ENCODE data around the gene FUT6.

FUT6 gene

GRCh38 chr19:5814123-5814851 lies 25.2 kb downstream of the FUT6 start:
- 0 out of 3 replicates have a peak, but pooled peaks have one; percentile 15 for ATAC-seq
- TF ChIP-seq SNAI2 (CRISPR knock-in tag; IDR thresholded peaks at IDR 0.05) = no peak
- no peak for TF ChIP-seq CSDC2 (CRISPR knock-in tag; IDR thresholded peaks at IDR 0.05)
- no peak for TF ChIP-seq ESRRG (CRISPR knock-in tag; IDR thresholded peaks at IDR 0.05)
- peak; percentile 98 for TF ChIP-seq ZFP3 (CRISPR knock-in tag; IDR thresholded peaks at IDR 0.05)
- TF ChIP-seq ZNF565 (CRISPR knock-in tag; conservative IDR thresholded peaks at IDR 0.05; ENCODE audit: low read depth) = no peak

DNA sequence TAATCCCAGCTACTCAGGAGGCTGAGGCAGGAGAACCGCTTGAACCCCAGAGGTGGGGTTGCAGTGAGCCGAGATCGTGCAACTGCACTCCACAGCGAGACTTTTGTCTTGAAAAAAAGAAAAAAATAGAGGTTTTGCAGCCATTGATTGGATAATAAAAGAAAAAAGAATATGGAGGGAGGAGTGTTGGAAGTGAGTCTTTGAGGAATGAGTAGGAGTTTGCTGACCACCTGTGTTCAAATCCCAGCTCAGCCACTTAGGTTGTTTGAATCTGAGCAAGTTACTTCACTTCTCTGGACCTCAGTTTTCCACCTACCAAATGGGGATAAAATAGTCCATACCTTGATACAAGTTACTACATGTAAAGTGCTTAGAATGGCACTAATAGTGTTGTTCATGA lies 28.4 kb downstream of the FUT6 start:
- no peak for TF ChIP-seq CSDC2 (CRISPR knock-in tag; IDR thresholded peaks at IDR 0.05)
- no peak for TF ChIP-seq PPARA (CRISPR knock-in tag; IDR thresholded peaks at IDR 0.05; ENCODE audit: borderline replicate concordance)
- TF ChIP-seq OSR1 (CRISPR knock-in tag; IDR thresholded peaks at IDR 0.05) = no peak
- TF ChIP-seq ZFP3 (CRISPR knock-in tag; IDR thresholded peaks at IDR 0.05) = peak; percentile 75
- no peak for ATAC-seq

GRCh38 chr19:5809469-5809868 lies 30.0 kb downstream of the FUT6 start:
- ATAC-seq = no peak
- TF ChIP-seq ZNF70 (CRISPR knock-in tag; IDR thresholded peaks at IDR 0.05) = no peak
- TF ChIP-seq CSDC2 (CRISPR knock-in tag; IDR thresholded peaks at IDR 0.05) = no peak
- TF ChIP-seq TCF4 (CRISPR knock-in tag; IDR thresholded peaks at IDR 0.05; ENCODE audit: borderline replicate concordance) = no peak
- TF ChIP-seq, protein P1, sequence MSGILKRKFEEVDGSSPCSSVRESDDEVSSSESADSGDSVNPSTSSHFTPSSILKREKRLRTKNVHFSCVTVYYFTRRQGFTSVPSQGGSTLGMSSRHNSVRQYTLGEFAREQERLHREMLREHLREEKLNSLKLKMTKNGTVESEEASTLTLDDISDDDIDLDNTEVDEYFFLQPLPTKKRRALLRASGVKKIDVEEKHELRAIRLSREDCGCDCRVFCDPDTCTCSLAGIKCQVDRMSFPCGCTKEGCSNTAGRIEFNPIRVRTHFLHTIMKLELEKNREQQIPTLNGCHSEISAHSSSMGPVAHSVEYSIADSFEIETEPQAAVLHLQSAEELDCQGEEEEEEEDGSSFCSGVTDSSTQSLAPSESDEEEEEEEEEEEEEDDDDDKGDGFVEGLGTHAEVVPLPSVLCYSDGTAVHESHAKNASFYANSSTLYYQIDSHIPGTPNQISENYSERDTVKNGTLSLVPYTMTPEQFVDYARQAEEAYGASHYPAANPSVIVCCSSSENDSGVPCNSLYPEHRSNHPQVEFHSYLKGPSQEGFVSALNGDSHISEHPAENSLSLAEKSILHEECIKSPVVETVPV (CRISPR knock-in tag; IDR thresholded peaks at IDR 0.05) = no peak
- no peak for TF ChIP-seq ZFP30 (CRISPR knock-in tag; IDR thresholded peaks at IDR 0.05)
- TF ChIP-seq, protein P2, sequence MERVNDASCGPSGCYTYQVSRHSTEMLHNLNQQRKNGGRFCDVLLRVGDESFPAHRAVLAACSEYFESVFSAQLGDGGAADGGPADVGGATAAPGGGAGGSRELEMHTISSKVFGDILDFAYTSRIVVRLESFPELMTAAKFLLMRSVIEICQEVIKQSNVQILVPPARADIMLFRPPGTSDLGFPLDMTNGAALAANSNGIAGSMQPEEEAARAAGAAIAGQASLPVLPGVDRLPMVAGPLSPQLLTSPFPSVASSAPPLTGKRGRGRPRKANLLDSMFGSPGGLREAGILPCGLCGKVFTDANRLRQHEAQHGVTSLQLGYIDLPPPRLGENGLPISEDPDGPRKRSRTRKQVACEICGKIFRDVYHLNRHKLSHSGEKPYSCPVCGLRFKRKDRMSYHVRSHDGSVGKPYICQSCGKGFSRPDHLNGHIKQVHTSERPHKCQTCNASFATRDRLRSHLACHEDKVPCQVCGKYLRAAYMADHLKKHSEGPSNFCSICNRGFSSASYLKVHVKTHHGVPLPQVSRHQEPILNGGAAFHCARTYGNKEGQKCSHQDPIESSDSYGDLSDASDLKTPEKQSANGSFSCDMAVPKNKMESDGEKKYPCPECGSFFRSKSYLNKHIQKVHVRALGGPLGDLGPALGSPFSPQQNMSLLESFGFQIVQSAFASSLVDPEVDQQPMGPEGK (CRISPR knock-in tag; IDR thresholded peaks at IDR 0.05; ENCODE audit: borderline replicate concordance) = no peak
- TF ChIP-seq ISL1 (CRISPR knock-in tag; IDR thresholded peaks at IDR 0.05) = no peak
- no peak for TF ChIP-seq ZNF565 (CRISPR knock-in tag; conservative IDR thresholded peaks at IDR 0.05; ENCODE audit: low read depth)
- no peak for TF ChIP-seq ESRRG (CRISPR knock-in tag; IDR thresholded peaks at IDR 0.05)
- TF ChIP-seq GLIS3 (CRISPR knock-in tag; IDR thresholded peaks at IDR 0.05) = no peak

DNA sequence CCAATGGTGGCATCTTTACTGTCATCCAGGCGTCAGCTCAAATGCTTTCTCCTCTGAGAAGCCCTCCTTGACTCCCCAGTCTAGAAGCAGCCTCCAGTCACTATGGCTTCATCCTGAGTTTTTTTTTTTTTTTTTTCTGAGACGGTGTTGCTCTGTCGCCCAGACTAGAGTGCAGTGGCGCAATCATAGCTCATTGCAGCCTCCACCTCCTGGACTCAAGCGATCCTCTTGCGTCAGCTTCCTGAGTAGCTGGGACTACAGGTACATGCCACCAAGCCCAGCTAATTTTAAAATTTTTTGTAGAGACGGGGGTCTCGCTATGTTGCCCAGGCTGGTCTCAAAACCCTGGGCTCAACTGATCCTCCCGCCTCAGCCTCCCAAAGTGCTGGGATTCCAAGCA lies 30.4 kb downstream of the FUT6 start:
- no peak for TF ChIP-seq GLIS3 (CRISPR knock-in tag; IDR thresholded peaks at IDR 0.05)
- TF ChIP-seq, protein P3, sequence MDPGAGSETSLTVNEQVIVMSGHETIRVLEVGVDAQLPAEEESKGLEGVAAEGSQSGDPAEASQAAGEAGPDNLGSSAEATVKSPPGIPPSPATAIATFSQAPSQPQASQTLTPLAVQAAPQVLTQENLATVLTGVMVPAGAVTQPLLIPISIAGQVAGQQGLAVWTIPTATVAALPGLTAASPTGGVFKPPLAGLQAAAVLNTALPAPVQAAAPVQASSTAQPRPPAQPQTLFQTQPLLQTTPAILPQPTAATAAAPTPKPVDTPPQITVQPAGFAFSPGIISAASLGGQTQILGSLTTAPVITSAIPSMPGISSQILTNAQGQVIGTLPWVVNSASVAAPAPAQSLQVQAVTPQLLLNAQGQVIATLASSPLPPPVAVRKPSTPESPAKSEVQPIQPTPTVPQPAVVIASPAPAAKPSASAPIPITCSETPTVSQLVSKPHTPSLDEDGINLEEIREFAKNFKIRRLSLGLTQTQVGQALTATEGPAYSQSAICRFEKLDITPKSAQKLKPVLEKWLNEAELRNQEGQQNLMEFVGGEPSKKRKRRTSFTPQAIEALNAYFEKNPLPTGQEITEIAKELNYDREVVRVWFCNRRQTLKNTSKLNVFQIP (CRISPR knock-in tag; IDR thresholded peaks at IDR 0.05; ENCODE audit: borderline replicate concordance, low read depth) = no peak
- no peak for TF ChIP-seq PPARA (CRISPR knock-in tag; IDR thresholded peaks at IDR 0.05; ENCODE audit: borderline replicate concordance)
- TF ChIP-seq, protein P4, sequence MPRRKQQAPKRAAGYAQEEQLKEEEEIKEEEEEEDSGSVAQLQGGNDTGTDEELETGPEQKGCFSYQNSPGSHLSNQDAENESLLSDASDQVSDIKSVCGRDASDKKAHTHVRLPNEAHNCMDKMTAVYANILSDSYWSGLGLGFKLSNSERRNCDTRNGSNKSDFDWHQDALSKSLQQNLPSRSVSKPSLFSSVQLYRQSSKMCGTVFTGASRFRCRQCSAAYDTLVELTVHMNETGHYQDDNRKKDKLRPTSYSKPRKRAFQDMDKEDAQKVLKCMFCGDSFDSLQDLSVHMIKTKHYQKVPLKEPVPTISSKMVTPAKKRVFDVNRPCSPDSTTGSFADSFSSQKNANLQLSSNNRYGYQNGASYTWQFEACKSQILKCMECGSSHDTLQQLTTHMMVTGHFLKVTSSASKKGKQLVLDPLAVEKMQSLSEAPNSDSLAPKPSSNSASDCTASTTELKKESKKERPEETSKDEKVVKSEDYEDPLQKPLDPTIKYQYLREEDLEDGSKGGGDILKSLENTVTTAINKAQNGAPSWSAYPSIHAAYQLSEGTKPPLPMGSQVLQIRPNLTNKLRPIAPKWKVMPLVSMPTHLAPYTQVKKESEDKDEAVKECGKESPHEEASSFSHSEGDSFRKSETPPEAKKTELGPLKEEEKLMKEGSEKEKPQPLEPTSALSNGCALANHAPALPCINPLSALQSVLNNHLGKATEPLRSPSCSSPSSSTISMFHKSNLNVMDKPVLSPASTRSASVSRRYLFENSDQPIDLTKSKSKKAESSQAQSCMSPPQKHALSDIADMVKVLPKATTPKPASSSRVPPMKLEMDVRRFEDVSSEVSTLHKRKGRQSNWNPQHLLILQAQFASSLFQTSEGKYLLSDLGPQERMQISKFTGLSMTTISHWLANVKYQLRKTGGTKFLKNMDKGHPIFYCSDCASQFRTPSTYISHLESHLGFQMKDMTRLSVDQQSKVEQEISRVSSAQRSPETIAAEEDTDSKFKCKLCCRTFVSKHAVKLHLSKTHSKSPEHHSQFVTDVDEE (CRISPR knock-in tag; IDR thresholded peaks at IDR 0.05) = no peak
- no peak for TF ChIP-seq ZFP3 (CRISPR knock-in tag; IDR thresholded peaks at IDR 0.05)
- no peak for TF ChIP-seq ESRRG (CRISPR knock-in tag; IDR thresholded peaks at IDR 0.05)
- TF ChIP-seq, protein P2 (CRISPR knock-in tag; IDR thresholded peaks at IDR 0.05; ENCODE audit: borderline replicate concordance) = no peak
- no peak for TF ChIP-seq ZNF565 (CRISPR knock-in tag; conservative IDR thresholded peaks at IDR 0.05; ENCODE audit: low read depth)
- no peak for TF ChIP-seq ZNF8 (CRISPR knock-in tag; IDR thresholded peaks at IDR 0.05)
- no peak for TF ChIP-seq ARNTL (CRISPR knock-in tag; IDR thresholded peaks at IDR 0.05; ENCODE audit: borderline replicate concordance, low read depth)
- no peak for TF ChIP-seq SNAI2 (CRISPR knock-in tag; IDR thresholded peaks at IDR 0.05)
- no peak for TF ChIP-seq CSDC2 (CRISPR knock-in tag; IDR thresholded peaks at IDR 0.05)
- no peak for TF ChIP-seq OSR1 (CRISPR knock-in tag; IDR thresholded peaks at IDR 0.05)
- TF ChIP-seq TCF4 (CRISPR knock-in tag; IDR thresholded peaks at IDR 0.05; ENCODE audit: borderline replicate concordance) = no peak
- no peak for ATAC-seq
